HG03432 (cell line): ENCODE measurements around the gene NCKAP5.
"Not testable (repeated sequence)": the region's sequence is repeated elsewhere in the genome, so short reads cannot be mapped to it uniquely, and the experiment has no call there.

ENCODE experiments used
- ATAC-seq: cut with Tn5 transposase; IDR thresholded peaks from one replicate; pipeline ENCODE4 v1.9.1; 2021; ENCODE audit warnings: mild to moderate bottlenecking, moderate library complexity; ENCODE audit not compliant: unreplicated experiment

The NCKAP5 gene

GRCh38 chr2:133240491-133241223 is 327.6 kb downstream of the NCKAP5 start:
- no peak for ATAC-seq

GRCh38 chr2:133235968-133236367 is 332.3 kb downstream of the NCKAP5 start:
- no peak for ATAC-seq

GRCh38 chr2:133232556-133232955 is 335.7 kb downstream of the NCKAP5 start:
- no peak for ATAC-seq

GRCh38 chr2:133231264-133231663 is 337.0 kb downstream of the NCKAP5 start:
- ATAC-seq, result no peak

- ATAC-seq, result no peak
Observed at GRCh38 chr2:133229974-133230373, 338.3 kb downstream of the NCKAP5 start.

GRCh38 chr2:133223226-133223625 is 345.0 kb downstream of the NCKAP5 start:
- ATAC-seq, result no peak

GRCh38 chr2:133221398-133221797 is 346.9 kb downstream of the NCKAP5 start:
- ATAC-seq, result no peak

GRCh38 chr2:133218204-133218603 is 350.1 kb downstream of the NCKAP5 start:
- ATAC-seq, result no peak

- ATAC-seq, result no peak
Observed at GRCh38 chr2:133215477-133215876, 352.8 kb downstream of the NCKAP5 start.

GRCh38 chr2:133213651-133214050 is 354.6 kb downstream of the NCKAP5 start:
- ATAC-seq, result no peak

- no peak for ATAC-seq
Observed at GRCh38 chr2:133209325-133209724, 358.9 kb downstream of the NCKAP5 start.

- not testable (repeated sequence) for ATAC-seq
Observed at GRCh38 chr2:133206666-133207065, 361.6 kb downstream of the NCKAP5 start.

GRCh38 chr2:133204421-133204820 is 363.8 kb downstream of the NCKAP5 start:
- ATAC-seq, result no peak

GRCh38 chr2:133200684-133201421 is 367.4 kb downstream of the NCKAP5 start:
- ATAC-seq, result no peak

- ATAC-seq, result no peak
Observed at GRCh38 chr2:133198678-133199077, 369.6 kb downstream of the NCKAP5 start.

GRCh38 chr2:133197156-133197555 is 371.1 kb downstream of the NCKAP5 start:
- ATAC-seq, result no peak

- ATAC-seq, result no peak
Observed at GRCh38 chr2:133194777-133195335, 373.4 kb downstream of the NCKAP5 start.

- ATAC-seq, result no peak
Observed at GRCh38 chr2:133194362-133194655, 374.0 kb downstream of the NCKAP5 start.

GRCh38 chr2:133193544-133194361 is 374.5 kb downstream of the NCKAP5 start:
- ATAC-seq, result no peak

GRCh38 chr2:133192028-133192427 is 376.2 kb downstream of the NCKAP5 start:
- ATAC-seq, result no peak

GRCh38 chr2:133177196-133177595 is 391.1 kb downstream of the NCKAP5 start:
- no peak for ATAC-seq
